Spleen (tissue), 7 donors: ENCODE measurements around the gene FGGY.

Source experiments
- POLR2A ChIP-seq, 3 donors: fragments of 450-650 bp; IDR thresholded peaks; one replicate each; pipeline ENCODE4 v1.5.1; 2017; ENCODE audit warnings: antibody characterized with exemption in 3 of 3, mild to moderate bottlenecking in 1 of 3
- POLR2AphosphoS5 ChIP-seq, 3 donors: sonication (generic); formaldehyde crosslinking; IDR thresholded peaks; one replicate each; pipeline ENCODE4 v1.5.1; 2017; ENCODE audit warnings: antibody characterized with exemption in 3 of 3
- TF ChIP-seq, protein P1 (sequence below), 11 experiments: fragments of 200-600 bp in 7 of 11; fragments of 450-650 bp in 4 of 11; sonication (generic) in 4 of 11; IDR thresholded peaks in 8 of 11; conservative IDR thresholded peaks in 3 of 11; 1 replicate in 7 of 11; 2 replicates in 4 of 11; pipeline versions ENCODE4 v1.4.0 to v1.8.0; 2016 to 2021; ENCODE audit warnings: antibody characterized with exemption in 11 of 11, inconsistent platforms in 4 of 11, mild to moderate bottlenecking in 1 of 11
- donor health status: DM: no; HTN: no; CAD: no; lungs with moderate emphysema.
- donor health status: DM: no; HTN: no; CAD: no.
- donor health status: DM: no; HTN: no; CAD: no.

DNA sequence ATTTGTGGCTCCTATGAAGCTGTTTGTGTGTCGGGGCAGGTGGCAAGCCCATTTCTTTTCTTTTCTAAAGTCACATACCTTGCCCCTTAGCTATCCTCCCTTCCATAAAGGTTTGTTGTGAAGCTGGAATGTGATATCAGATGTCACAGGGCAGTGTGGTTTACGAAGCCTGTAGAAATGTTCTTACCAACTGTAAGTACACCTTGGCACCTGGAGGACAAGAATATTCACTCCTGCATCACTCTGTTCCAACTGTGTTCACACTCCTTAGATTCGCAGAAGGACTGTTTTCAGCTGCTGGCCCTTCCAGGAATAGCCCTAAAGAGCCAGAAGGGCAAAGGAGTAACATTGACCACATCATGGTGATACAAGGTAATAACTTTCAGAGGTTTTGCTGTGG lies 176.9 kb downstream of the FGGY start:
- TF ChIP-seq POLR2A (IDR thresholded peaks at IDR 0.05), result no peak
- TF ChIP-seq, protein P1, sequence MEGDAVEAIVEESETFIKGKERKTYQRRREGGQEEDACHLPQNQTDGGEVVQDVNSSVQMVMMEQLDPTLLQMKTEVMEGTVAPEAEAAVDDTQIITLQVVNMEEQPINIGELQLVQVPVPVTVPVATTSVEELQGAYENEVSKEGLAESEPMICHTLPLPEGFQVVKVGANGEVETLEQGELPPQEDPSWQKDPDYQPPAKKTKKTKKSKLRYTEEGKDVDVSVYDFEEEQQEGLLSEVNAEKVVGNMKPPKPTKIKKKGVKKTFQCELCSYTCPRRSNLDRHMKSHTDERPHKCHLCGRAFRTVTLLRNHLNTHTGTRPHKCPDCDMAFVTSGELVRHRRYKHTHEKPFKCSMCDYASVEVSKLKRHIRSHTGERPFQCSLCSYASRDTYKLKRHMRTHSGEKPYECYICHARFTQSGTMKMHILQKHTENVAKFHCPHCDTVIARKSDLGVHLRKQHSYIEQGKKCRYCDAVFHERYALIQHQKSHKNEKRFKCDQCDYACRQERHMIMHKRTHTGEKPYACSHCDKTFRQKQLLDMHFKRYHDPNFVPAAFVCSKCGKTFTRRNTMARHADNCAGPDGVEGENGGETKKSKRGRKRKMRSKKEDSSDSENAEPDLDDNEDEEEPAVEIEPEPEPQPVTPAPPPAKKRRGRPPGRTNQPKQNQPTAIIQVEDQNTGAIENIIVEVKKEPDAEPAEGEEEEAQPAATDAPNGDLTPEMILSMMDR (IDR thresholded peaks at IDR 0.05 in 8 of 11, conservative IDR thresholded peaks at IDR 0.05 in 3 of 11), result no peak
- TF ChIP-seq POLR2AphosphoS5 (IDR thresholded peaks at IDR 0.05), result no peak
